Calu3 (cell line): Measurements from ENCODE around the gene RWDD1. TPM values are rescaled to one million over a fixed set of nuclear protein-coding genes. Genes with fewer than 3 reads are reported as not detected.

Experiments used
- BruUV-seq: library from RNA; stranded (reverse); fragments of 400-500 nt; replicated peaks from 2 replicates; lab custom pipeline; 2021; lab: Mats Ljungman, UMichigan
- CTCF ChIA-PET: fragments of 300-600 bp; sonication (Branson Sonifier 250); formaldehyde crosslinking; loops from one replicate; lab custom pipeline; 2022; ENCODE audit warnings: antibody characterized with exemption; lab: Charles Lee
- DNase-seq: peaks from one replicate; pipeline ENCODE4 v3.0.0; 2022
- H3K27ac Mint-ChIP-seq: one replicate; pipeline ENCODE4 v1.8.0; 2022; ENCODE audit warnings: mixed read lengths; ENCODE audit not compliant: unreplicated experiment
- H3K27me3 Mint-ChIP-seq: one replicate; pipeline ENCODE4 v1.8.0; 2022; ENCODE audit warnings: mixed read lengths; ENCODE audit not compliant: unreplicated experiment
- H3K36me3 Mint-ChIP-seq: one replicate; pipeline ENCODE4 v1.8.0; 2022; ENCODE audit warnings: mild to moderate bottlenecking, moderate library complexity, mixed read lengths; ENCODE audit not compliant: insufficient read depth, unreplicated experiment
- H3K4me1 Mint-ChIP-seq: one replicate; pipeline ENCODE4 v1.8.0; 2022; ENCODE audit warnings: mild to moderate bottlenecking, low read depth, mixed read lengths; ENCODE audit not compliant: unreplicated experiment
- H3K4me3 Mint-ChIP-seq: one replicate; pipeline ENCODE4 v1.8.0; 2022; ENCODE audit warnings: mild to moderate bottlenecking, low read depth, moderate library complexity, mixed read lengths; ENCODE audit not compliant: unreplicated experiment
- H3K9me3 Mint-ChIP-seq: one replicate; pipeline ENCODE4 v1.8.0; 2022; ENCODE audit warnings: low read depth, mixed read lengths; ENCODE audit not compliant: unreplicated experiment
- CTCF ChIP-seq: fragments of 200-600 bp; IDR thresholded peaks from one replicate; pipeline ENCODE4 v1.8.0; 2022; ENCODE audit warnings: antibody characterized with exemption; ENCODE audit not compliant: unreplicated experiment
- intact Hi-C: fragments of 100-400 bp; cut with micrococcal nuclease; formaldehyde crosslinking; loops from one replicate; pipeline ENCODE4 v1.10.0; 2022; ENCODE audit not compliant: unreplicated experiment
- total RNA-seq: library from RNA; stranded (reverse); gene quantifications from 2 replicates; pipeline ENCODE4 v1.2.3, GENCODE V29; 2022

RWDD1 gene
- total RNA-seq, 1 experiment from 2014 or later = 29.5 TPM

- Mint-ChIP-seq H3K9me3 (no peaks in the 10 kb centered on the region), H3K27me3 (no peaks in the 10 kb centered on the region), H3K36me3 (no peaks in the 10 kb centered on the region), H3K4me1 (peaks cover 1% of the 10 kb centered on the region), H3K27ac (no peak overlapping the region), H3K4me3 (no peak overlapping the region)
- intact Hi-C loops = no loop called here
- BruUV-seq = no TSS peak
- CTCF ChIA-PET = no interaction called here
- no peak for TF ChIP-seq CTCF
- DNase-seq = no peak
These were observed 58.3 kb downstream of the RWDD1 start for GRCh38 chr6:116629563-116629981.

GRCh38 chr6:116631379-116631990, 60.2 kb downstream of the RWDD1 start:
- Mint-ChIP-seq H3K36me3 (no peaks in the 10 kb centered on the region), H3K27me3 (no peaks in the 10 kb centered on the region), H3K4me1 (no peaks in the 10 kb centered on the region), H3K27ac (no peak overlapping the region), H3K4me3 (no peak overlapping the region), H3K9me3 (no peaks in the 10 kb centered on the region)
- CTCF ChIA-PET = no interaction called here
- DNase-seq = no peak
- BruUV-seq = no TSS peak
- intact Hi-C loops = no loop called here
- no peak for TF ChIP-seq CTCF

GRCh38 chr6:116633685-116634084, 62.4 kb downstream of the RWDD1 start:
- intact Hi-C loops = no loop called here
- H3K36me3 Mint-ChIP-seq = no peaks in the 10 kb centered on the region
- no peaks in the 10 kb centered on the region for H3K27me3 Mint-ChIP-seq
- H3K4me1 Mint-ChIP-seq = no peaks in the 10 kb centered on the region
- BruUV-seq = no TSS peak
- no peak for DNase-seq
- H3K4me3 Mint-ChIP-seq = no peak overlapping the region
- no peak for TF ChIP-seq CTCF
- CTCF ChIA-PET = no interaction called here
- H3K9me3 Mint-ChIP-seq = no peaks in the 10 kb centered on the region
- H3K27ac Mint-ChIP-seq = no peak overlapping the region

Other genes starting within 250 kb of the RWDD1 start
- gene DSE, start 200.6 kb upstream of the RWDD1 start, total RNA-seq = 28.6 and 43.8 TPM in 2 replicates
- gene CALHM6, start 110.1 kb upstream of the RWDD1 start, total RNA-seq = 1.4 TPM in 1 of 2 replicates, not detected in the other
- 0.05 TPM in 1 of 2 replicates, not detected in the other for gene CALHM5, start 59.9 kb upstream of the RWDD1 start, total RNA-seq
- gene TRAPPC3L, start 25.8 kb upstream of the RWDD1 start, total RNA-seq = not detected in 2 replicates
- gene CALHM4, start 17.8 kb upstream of the RWDD1 start, total RNA-seq = not detected in 2 replicates
- gene RSPH4A, start 45.0 kb downstream of the RWDD1 start, total RNA-seq = 0.21 and 0.22 TPM in 2 replicates
- 12.8 and 14.7 TPM in 2 replicates for gene ZUP1, start 97.3 kb downstream of the RWDD1 start, total RNA-seq
- 9.2 and 12.2 TPM in 2 replicates for gene KPNA5, start 109.7 kb downstream of the RWDD1 start, total RNA-seq
- gene FAM162B, start 194.2 kb downstream of the RWDD1 start, total RNA-seq = not detected in 2 replicates